Subcutaneous adipose tissue (tissue), 4 donors: Measurements from ENCODE around the gene NUAK2. TPM values are rescaled to one million over a fixed set of nuclear protein-coding genes. Genes with fewer than 3 reads are reported as not detected.

Source experiments
- CTCF ChIP-seq: fragments of 450-650 bp; IDR thresholded peaks from one replicate; pipeline ENCODE4 v1.5.1; 2016; ENCODE audit warnings: low read depth, mild to moderate bottlenecking, control low read depth, antibody characterized with exemption, moderate library complexity
- total RNA-seq, 4 donors: library from RNA; depleted of rRNA; stranded (reverse); fragments of >200 nt; gene quantifications; one replicate each; pipeline ENCODE4 v1.1.0, GENCODE V29; 2016

The NUAK2 gene
- total RNA-seq, 4 donors from 2014 or later = 0.16 to 1.7 (median 1.3) TPM

- TF ChIP-seq CTCF = no peak
These were observed 5.4 kb downstream of the NUAK2 start for GRCh38 chr1:205316161-205316566.

- no peak for TF ChIP-seq CTCF
These were observed 6.4 kb downstream of the NUAK2 start for GRCh38 chr1:205315008-205315618.

DNA sequence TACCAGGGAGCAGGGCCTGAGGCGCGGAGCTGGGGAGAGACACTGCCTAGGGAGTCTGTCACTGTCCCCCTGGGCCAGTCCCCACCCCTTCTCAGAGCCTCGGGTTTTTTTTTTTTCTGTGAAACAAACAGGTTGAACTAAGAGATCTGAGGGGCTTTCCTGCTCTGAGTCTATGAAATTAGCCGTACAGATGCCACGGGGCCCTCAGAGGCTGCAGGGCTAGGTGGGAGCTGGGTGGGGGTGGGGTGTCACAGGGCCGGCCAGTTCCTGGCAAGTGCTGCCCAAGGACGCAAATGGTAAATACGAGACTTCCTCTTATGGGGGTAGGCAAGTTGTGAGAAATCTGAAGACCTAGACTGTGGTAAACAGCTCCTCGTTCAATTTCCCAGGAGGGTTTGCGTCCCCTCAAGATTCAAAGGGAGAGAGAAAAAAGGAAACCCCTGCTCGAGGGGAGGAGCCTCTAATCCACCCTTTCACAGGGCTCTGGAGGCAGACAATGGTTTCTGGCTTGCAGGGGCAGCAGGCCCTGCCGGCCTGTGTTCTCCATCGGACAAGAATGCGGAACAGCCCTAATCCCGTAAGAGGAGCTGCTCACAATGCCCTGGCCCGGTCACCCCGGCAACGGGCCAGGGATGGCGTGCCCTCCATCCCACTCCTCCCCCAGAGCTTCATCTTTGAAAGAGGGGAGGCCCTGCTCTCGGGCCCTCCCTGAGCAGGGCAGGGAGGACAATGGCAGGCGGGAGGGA, 7.8 kb downstream of the NUAK2 start:
- TF ChIP-seq CTCF = no peak

GRCh38 chr1:205312866-205313562, 8.5 kb downstream of the NUAK2 start:
- TF ChIP-seq CTCF = no peak

DNA sequence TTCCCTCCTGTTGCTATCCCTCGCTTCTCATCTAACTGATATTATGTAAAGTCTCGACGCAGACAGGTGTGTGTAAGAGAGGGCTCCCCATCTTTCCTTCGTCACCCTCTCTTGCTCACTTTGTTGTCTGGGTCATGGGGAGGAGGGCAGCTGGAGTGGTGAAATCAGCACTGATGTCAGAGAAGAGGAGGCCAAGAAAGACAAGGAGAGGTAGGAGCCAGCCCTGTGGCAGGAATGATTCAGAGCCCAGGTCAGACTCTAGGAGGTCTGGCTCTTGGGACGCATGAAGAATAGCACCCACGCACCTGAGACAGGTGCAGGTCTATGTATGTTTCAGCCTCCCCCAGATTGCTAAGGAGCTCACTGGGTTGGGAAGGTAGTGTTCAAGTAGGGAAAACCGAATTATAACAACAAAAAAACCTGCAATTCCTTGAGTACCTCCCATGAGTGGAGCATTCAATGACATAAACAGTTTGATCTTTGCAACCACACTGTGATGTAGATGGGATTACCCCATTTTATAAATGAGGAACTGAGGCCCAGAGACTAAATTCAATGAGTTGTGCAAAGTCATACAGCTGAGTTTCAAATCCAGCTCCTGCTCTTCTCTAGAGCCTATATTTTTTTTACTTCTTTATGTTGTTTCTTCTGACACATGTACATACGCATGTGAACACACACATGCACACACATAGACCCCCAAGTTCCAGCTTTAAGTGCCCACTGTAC, 10.4 kb downstream of the NUAK2 start:
- no peak for TF ChIP-seq CTCF

DNA sequence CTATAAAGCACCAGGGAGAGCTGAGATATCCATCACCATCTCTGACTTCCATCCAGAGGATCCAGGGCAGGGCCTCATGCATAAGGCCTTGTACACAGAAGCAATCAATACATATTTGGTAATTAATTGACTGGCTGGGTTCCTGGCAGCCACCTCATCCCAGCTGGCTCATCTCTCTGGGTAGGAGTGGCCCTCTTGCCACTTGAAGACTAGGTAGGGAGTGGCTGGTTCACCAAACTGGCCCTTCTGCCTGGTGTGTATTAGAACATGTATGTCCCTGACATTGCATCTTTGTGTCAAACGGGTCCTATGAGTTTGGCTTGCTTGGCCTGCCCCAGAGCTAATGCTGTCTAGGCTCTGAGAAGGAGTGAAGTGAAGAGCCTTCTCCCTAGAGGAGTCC, 11.8 kb downstream of the NUAK2 start:
- no peak for TF ChIP-seq CTCF
